ENCODE results near the gene NET1. TPM values are rescaled to one million over a fixed set of nuclear protein-coding genes. Genes with fewer than 3 reads are reported as not detected.

Gene NET1
- total and polyA plus RNA-seq, 2 donors (not counting 3 experiments of a cell fraction or from before 2014, with no cell fraction given) = 14.4 to 46.3 TPM

GRCh38 chr10:5478694-5479305 lies 66.4 kb downstream of the NET1 start:
- H3K27ac ChIP-seq (ENCODE audit: insufficient read depth, low read depth, low read length) = no peak overlapping the region
- H3K4me3 ChIP-seq (replicated peaks in 1 of 3; ENCODE audit: insufficient read depth in 1 of 3, low read depth in 1 of 3, low read length in 3 of 3) = no peak overlapping the region
- no peaks in the 10 kb centered on the region for H3K9me3 ChIP-seq (replicated peaks; ENCODE audit: control insufficient read depth, insufficient read depth, low read length)
- FAIRE-seq (no peak), DNase-seq (ENCODE audit: low read depth, low spot score) (no peak)
- no peaks in the 10 kb centered on the region for H4K20me1 ChIP-seq (replicated peaks; ENCODE audit: control insufficient read depth, extremely low read depth, insufficient read depth, low read length)
- ChIA-PET CTCF (interaction anchor here (1.5 kb wide), 1 partner anchor 144 kb away, joined by 5 read pairs; no protein-coding TSS in a partner anchor), POLR2A (no interaction called here)
- dilution Hi-C loops (cut with MboI; ENCODE audit: extremely low pct_ligation_motif_present, low sequenced_read_pairs) (no loop called here), intact Hi-C loops (cut with micrococcal nuclease) (no loop called here)
- H3K4me2 ChIP-seq (ENCODE audit: insufficient read depth, low read length) = no peak overlapping the region
- peaks cover 0 to 2% of the 10 kb centered on the region in 2 experiments for H3K27me3 ChIP-seq (ENCODE audit: control insufficient read depth in 2 of 2, insufficient read depth in 2 of 2, low read length in 2 of 2)
- H3K4me1 ChIP-seq (ENCODE audit: control insufficient read depth, extremely low read depth, insufficient read depth, low read length) = no peaks in the 10 kb centered on the region
- H3K9me1 ChIP-seq (replicated peaks; ENCODE audit: control insufficient read depth, extremely low read depth, insufficient read depth, low read length) = no peaks in the 10 kb centered on the region
- H3K79me2 ChIP-seq (ENCODE audit: control insufficient read depth, insufficient read depth, low read length) = no peaks in the 10 kb centered on the region
- TF ChIP-seq MYC (IDR thresholded peaks at IDR 0.05; ENCODE audit: low read depth, low read length) = no peak
- no peak for TF ChIP-seq FOS (IDR thresholded peaks at IDR 0.05; ENCODE audit: borderline replicate concordance, insufficient read depth, low read length)
- no peak for TF ChIP-seq GATA2 (IDR thresholded peaks at IDR 0.05; ENCODE audit: insufficient read depth, insufficient read length, low read depth, low read length)
- TF ChIP-seq MAX (IDR thresholded peaks at IDR 0.05; ENCODE audit: insufficient read depth, insufficient read length) = no peak
- no peak for TF ChIP-seq EZH2 (IDR thresholded peaks at IDR 0.05; ENCODE audit: borderline replicate concordance, low read depth, low read length, severe bottlenecking)
- no peak overlapping the region for H3K9ac ChIP-seq (replicated peaks; ENCODE audit: extremely low read depth, insufficient read depth, low read length)
- no peaks in the 10 kb centered on the region for H3K36me3 ChIP-seq (ENCODE audit: control insufficient read depth in 2 of 2, extremely low read depth in 1 of 2, insufficient read depth in 2 of 2, low read length in 2 of 2)
- BruUV-seq (replicated peaks) = no TSS peak
- no peak overlapping the region for H2AFZ ChIP-seq (ENCODE audit: low read depth, low read length)

GRCh38 chr10:5479481-5480161 lies 67.3 kb downstream of the NET1 start:
- H3K9ac ChIP-seq (replicated peaks; ENCODE audit: extremely low read depth, insufficient read depth, low read length) = no peak overlapping the region
- H3K27ac ChIP-seq (ENCODE audit: insufficient read depth, low read depth, low read length) = no peak overlapping the region
- ChIA-PET POLR2A (no interaction called here), CTCF (interaction anchor here (1.5 kb wide), 1 partner anchor 143 kb away, joined by 5 read pairs; no protein-coding TSS in a partner anchor)
- peaks cover 0 to 2% of the 10 kb centered on the region in 2 experiments for H3K27me3 ChIP-seq (ENCODE audit: control insufficient read depth in 2 of 2, insufficient read depth in 2 of 2, low read length in 2 of 2)
- H3K4me2 ChIP-seq (ENCODE audit: insufficient read depth, low read length) = no peak overlapping the region
- H3K79me2 ChIP-seq (ENCODE audit: control insufficient read depth, insufficient read depth, low read length) = no peaks in the 10 kb centered on the region
- no peaks in the 10 kb centered on the region for H3K4me1 ChIP-seq (ENCODE audit: control insufficient read depth, extremely low read depth, insufficient read depth, low read length)
- TF ChIP-seq JUN (IDR thresholded peaks at IDR 0.05; ENCODE audit: borderline replicate concordance, insufficient read depth, insufficient read length, low read depth) (no peak), EZH2 (IDR thresholded peaks at IDR 0.05; ENCODE audit: borderline replicate concordance, low read depth, low read length, severe bottlenecking) (no peak), POLR2AphosphoS5 (IDR thresholded peaks at IDR 0.05; ENCODE audit: insufficient read depth, low read depth, low read length) (no peak), POLR2A (IDR thresholded peaks at IDR 0.05; ENCODE audit: low read depth, low read length) (no peak), GATA2 (IDR thresholded peaks at IDR 0.05; ENCODE audit: insufficient read depth, insufficient read length, low read depth, low read length) (no peak), CTCF (IDR thresholded peaks at IDR 0.05; ENCODE audit: extremely low read depth in 1 of 2, insufficient read depth in 1 of 2, low read depth in 1 of 2, low read length in 2 of 2) (no peak), MYC (IDR thresholded peaks at IDR 0.05; ENCODE audit: low read depth, low read length) (no peak), FOS (IDR thresholded peaks at IDR 0.05; ENCODE audit: borderline replicate concordance, insufficient read depth, low read length) (no peak), MAX (IDR thresholded peaks at IDR 0.05; ENCODE audit: insufficient read depth, insufficient read length) (no peak)
- no peak overlapping the region for H2AFZ ChIP-seq (ENCODE audit: low read depth, low read length)
- H4K20me1 ChIP-seq (replicated peaks; ENCODE audit: control insufficient read depth, extremely low read depth, insufficient read depth, low read length) = no peaks in the 10 kb centered on the region
- H3K9me3 ChIP-seq (replicated peaks; ENCODE audit: control insufficient read depth, insufficient read depth, low read length) = no peaks in the 10 kb centered on the region
- FAIRE-seq (no peak), DNase-seq (ENCODE audit: low read depth, low spot score) (no peak)
- no peaks in the 10 kb centered on the region for H3K9me1 ChIP-seq (replicated peaks; ENCODE audit: control insufficient read depth, extremely low read depth, insufficient read depth, low read length)
- dilution Hi-C loops (cut with MboI; ENCODE audit: extremely low pct_ligation_motif_present, low sequenced_read_pairs) = no loop called here
- BruUV-seq (replicated peaks) = no TSS peak
- intact Hi-C loops (cut with micrococcal nuclease) = no loop called here
- no peak overlapping the region for H3K4me3 ChIP-seq (replicated peaks in 1 of 3; ENCODE audit: insufficient read depth in 1 of 3, low read depth in 1 of 3, low read length in 3 of 3)
- H3K36me3 ChIP-seq (ENCODE audit: control insufficient read depth in 2 of 2, extremely low read depth in 1 of 2, insufficient read depth in 2 of 2, low read length in 2 of 2) = no peaks in the 10 kb centered on the region
